Measurements from ENCODE around the gene HSPA1B.

Gene HSPA1B

GRCh38 chr6:31792761-31793171 lies 34.8 kb upstream of the HSPA1B start:
- TF ChIP-seq REST (IDR thresholded peaks at IDR 0.05; ENCODE audit: low read depth): no peak
- no peak for TF ChIP-seq MAX (IDR thresholded peaks at IDR 0.05)
- TF ChIP-seq EP300 (IDR thresholded peaks at IDR 0.05; ENCODE audit: borderline replicate concordance): no peak
- TF ChIP-seq CREB1 (IDR thresholded peaks at IDR 0.05; ENCODE audit: low read depth): no peak
- no peak for TF ChIP-seq YY1 (IDR thresholded peaks at IDR 0.05; ENCODE audit: low read depth)
- TF ChIP-seq FOXM1 (IDR thresholded peaks at IDR 0.05; ENCODE audit: borderline replicate concordance, low read depth): no peak
- no peak for TF ChIP-seq TCF12 (IDR thresholded peaks at IDR 0.05; ENCODE audit: low read depth)
- no peak for TF ChIP-seq ZBTB7A (IDR thresholded peaks at IDR 0.05; ENCODE audit: low read depth)
- no peak for TF ChIP-seq TAF1 (IDR thresholded peaks at IDR 0.05; ENCODE audit: low read depth)
- TF ChIP-seq RAD21 (IDR thresholded peaks at IDR 0.05; ENCODE audit: low read depth): no peak
- TF ChIP-seq CEBPB (IDR thresholded peaks at IDR 0.05): no peak
- no peak for TF ChIP-seq NFIC (IDR thresholded peaks at IDR 0.05)
- no peak for TF ChIP-seq USF1 (IDR thresholded peaks at IDR 0.05)
- no peak for TF ChIP-seq EGR1 (IDR thresholded peaks at IDR 0.05)
- no peak for TF ChIP-seq TEAD4 (IDR thresholded peaks at IDR 0.05)

- TF ChIP-seq FOXM1 (IDR thresholded peaks at IDR 0.05; ENCODE audit: borderline replicate concordance, low read depth) (no peak), USF1 (IDR thresholded peaks at IDR 0.05) (no peak), RAD21 (IDR thresholded peaks at IDR 0.05; ENCODE audit: low read depth) (no peak)
These were observed 33.2 kb upstream of the HSPA1B start for GRCh38 chr6:31794294-31794865.

- TF ChIP-seq NFIC (IDR thresholded peaks at IDR 0.05) (no peak), ZBTB7A (IDR thresholded peaks at IDR 0.05; ENCODE audit: low read depth) (peak; percentile 79)
These were observed 32.5 kb upstream of the HSPA1B start for GRCh38 chr6:31794866-31795615.

- TF ChIP-seq NFIC (IDR thresholded peaks at IDR 0.05) (0 out of 2 replicates have a peak, but pooled peaks have one; percentile 8), CREB1 (IDR thresholded peaks at IDR 0.05; ENCODE audit: low read depth) (no peak), YY1 (IDR thresholded peaks at IDR 0.05; ENCODE audit: low read depth) (no peak), TEAD4 (IDR thresholded peaks at IDR 0.05) (no peak; the same call in 1 of the 2 replicates), USF1 (IDR thresholded peaks at IDR 0.05) (peak; percentile 79), EGR1 (IDR thresholded peaks at IDR 0.05) (peak; percentile 64; the same call in 1 of the 2 replicates), EP300 (IDR thresholded peaks at IDR 0.05; ENCODE audit: borderline replicate concordance) (peak; percentile 29; the same call in 1 of the 2 replicates), CEBPB (IDR thresholded peaks at IDR 0.05) (no peak), RAD21 (IDR thresholded peaks at IDR 0.05; ENCODE audit: low read depth) (peak; percentile 72), REST (IDR thresholded peaks at IDR 0.05; ENCODE audit: low read depth) (no peak), MAX (IDR thresholded peaks at IDR 0.05) (peak; percentile 95), FOXM1 (IDR thresholded peaks at IDR 0.05; ENCODE audit: borderline replicate concordance, low read depth) (no peak), ZBTB7A (IDR thresholded peaks at IDR 0.05; ENCODE audit: low read depth) (no peak), TCF12 (IDR thresholded peaks at IDR 0.05; ENCODE audit: low read depth) (no peak), TAF1 (IDR thresholded peaks at IDR 0.05; ENCODE audit: low read depth) (peak; percentile 70)
These were observed 31.8 kb upstream of the HSPA1B start, which contains the start of gene VARS1 for GRCh38 chr6:31795616-31796298. Gene VARS1 (minus strand): TSS chr6:31795752. CDS start chr6:31795217, 535 bp downstream.

- TF ChIP-seq TAF1 (IDR thresholded peaks at IDR 0.05; ENCODE audit: low read depth) (no peak), FOXM1 (IDR thresholded peaks at IDR 0.05; ENCODE audit: borderline replicate concordance, low read depth) (no peak), NFIC (IDR thresholded peaks at IDR 0.05) (no peak), RAD21 (IDR thresholded peaks at IDR 0.05; ENCODE audit: low read depth) (no peak), EGR1 (IDR thresholded peaks at IDR 0.05) (no peak), CREB1 (IDR thresholded peaks at IDR 0.05; ENCODE audit: low read depth) (no peak), EP300 (IDR thresholded peaks at IDR 0.05; ENCODE audit: borderline replicate concordance) (no peak), TEAD4 (IDR thresholded peaks at IDR 0.05) (no peak), TCF12 (IDR thresholded peaks at IDR 0.05; ENCODE audit: low read depth) (no peak), ZBTB7A (IDR thresholded peaks at IDR 0.05; ENCODE audit: low read depth) (no peak), USF1 (IDR thresholded peaks at IDR 0.05) (no peak), CEBPB (IDR thresholded peaks at IDR 0.05) (no peak), MAX (IDR thresholded peaks at IDR 0.05) (no peak), YY1 (IDR thresholded peaks at IDR 0.05; ENCODE audit: low read depth) (no peak), REST (IDR thresholded peaks at IDR 0.05; ENCODE audit: low read depth) (no peak)
These were observed 30.5 kb upstream of the HSPA1B start for GRCh38 chr6:31796993-31797385.

Measured in Ishikawa (cell line).